Measurements from ENCODE around the gene PPP1R12B.

PPP1R12B gene, protein sequence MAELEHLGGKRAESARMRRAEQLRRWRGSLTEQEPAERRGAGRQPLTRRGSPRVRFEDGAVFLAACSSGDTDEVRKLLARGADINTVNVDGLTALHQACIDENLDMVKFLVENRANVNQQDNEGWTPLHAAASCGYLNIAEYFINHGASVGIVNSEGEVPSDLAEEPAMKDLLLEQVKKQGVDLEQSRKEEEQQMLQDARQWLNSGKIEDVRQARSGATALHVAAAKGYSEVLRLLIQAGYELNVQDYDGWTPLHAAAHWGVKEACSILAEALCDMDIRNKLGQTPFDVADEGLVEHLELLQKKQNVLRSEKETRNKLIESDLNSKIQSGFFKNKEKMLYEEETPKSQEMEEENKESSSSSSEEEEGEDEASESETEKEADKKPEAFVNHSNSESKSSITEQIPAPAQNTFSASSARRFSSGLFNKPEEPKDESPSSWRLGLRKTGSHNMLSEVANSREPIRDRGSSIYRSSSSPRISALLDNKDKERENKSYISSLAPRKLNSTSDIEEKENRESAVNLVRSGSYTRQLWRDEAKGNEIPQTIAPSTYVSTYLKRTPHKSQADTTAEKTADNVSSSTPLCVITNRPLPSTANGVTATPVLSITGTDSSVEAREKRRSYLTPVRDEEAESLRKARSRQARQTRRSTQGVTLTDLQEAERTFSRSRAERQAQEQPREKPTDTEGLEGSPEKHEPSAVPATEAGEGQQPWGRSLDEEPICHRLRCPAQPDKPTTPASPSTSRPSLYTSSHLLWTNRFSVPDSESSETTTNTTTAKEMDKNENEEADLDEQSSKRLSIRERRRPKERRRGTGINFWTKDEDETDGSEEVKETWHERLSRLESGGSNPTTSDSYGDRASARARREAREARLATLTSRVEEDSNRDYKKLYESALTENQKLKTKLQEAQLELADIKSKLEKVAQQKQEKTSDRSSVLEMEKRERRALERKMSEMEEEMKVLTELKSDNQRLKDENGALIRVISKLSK

DNA sequence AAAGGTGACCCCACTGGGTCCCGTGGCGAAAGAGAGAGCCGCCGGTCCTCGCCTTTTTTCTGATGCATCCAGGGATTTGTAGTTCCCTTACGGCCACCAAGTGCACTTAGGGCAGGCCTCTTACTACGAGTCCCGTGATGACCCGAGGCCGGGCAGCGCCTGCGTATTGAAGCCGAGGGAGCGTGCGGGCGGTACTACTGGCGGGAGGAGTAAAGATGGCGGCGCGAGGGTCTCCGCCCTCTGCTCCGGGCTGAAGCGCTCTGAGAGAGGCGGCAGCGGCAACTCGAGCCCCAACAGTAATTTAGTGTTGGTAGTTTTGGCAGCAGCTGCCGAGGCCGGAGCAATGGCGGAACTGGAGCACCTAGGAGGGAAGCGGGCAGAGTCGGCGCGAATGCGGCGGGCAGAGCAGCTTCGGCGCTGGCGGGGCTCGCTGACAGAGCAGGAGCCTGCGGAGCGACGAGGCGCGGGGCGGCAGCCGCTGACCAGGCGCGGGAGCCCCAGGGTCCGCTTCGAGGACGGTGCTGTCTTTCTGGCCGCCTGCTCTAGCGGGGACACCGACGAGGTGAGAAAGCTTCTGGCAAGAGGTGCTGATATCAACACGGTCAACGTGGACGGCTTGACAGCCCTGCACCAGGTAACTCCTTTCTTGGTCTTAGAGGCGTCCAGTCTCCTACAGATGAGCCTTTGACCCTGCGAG lies at the start of gene PPP1R12B:
TSS of gene PPP1R12B (plus strand) at position 191 of the 697 bp plus-strand sequence. CDS start at position 344, 153 bp downstream.
- peak; percentile 75 for DNase-seq (ENCODE audit: extremely low spot score, insufficient read length, low read depth)
- peak; percentile 96 for FAIRE-seq

DNA sequence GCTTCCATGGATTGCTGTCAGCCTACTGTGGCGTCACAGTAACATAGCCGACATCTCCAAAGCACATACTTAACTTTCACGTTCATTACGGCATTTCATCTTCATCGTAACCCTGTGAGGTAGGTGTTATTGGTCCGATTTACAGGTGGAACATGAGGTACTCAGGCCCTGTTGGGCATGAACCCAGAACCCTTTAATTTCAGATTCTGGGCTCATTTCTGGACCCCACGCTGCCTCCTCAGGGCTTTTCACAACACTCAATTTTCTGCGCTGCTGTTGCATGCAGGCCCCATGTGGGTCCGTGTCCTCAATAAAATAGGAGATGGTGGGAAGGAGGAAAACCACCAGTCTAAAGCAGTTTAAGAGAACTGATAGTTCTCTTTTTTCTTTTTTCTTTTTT lies 46.3 kb upstream of the PPP1R12B start:
- DNase-seq (ENCODE audit: extremely low spot score, insufficient read length, low read depth) (no peak), FAIRE-seq (no peak)

DNA sequence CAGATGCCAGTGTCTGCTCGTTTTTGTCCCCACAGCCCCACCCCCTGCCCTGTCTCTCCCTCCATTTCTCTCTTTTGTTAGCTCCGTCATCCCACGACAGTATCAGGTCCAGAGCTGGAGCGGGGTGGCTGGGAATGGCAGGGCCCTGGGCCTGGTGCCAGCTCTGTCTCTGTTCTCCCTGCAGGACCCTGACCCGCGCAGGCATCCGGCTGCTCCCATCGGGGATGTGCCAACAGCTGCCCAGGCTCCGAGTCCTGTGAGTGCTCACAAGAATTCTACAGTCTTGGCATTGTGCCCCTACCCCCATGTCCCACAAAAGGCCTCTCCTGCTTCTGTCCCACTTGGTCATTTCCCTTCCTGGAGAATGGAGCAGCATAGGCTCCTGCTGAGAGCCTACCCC lies 44.1 kb upstream of the PPP1R12B start:
- DNase-seq (ENCODE audit: extremely low spot score, insufficient read length, low read depth) = no peak
- no peak for FAIRE-seq

DNA sequence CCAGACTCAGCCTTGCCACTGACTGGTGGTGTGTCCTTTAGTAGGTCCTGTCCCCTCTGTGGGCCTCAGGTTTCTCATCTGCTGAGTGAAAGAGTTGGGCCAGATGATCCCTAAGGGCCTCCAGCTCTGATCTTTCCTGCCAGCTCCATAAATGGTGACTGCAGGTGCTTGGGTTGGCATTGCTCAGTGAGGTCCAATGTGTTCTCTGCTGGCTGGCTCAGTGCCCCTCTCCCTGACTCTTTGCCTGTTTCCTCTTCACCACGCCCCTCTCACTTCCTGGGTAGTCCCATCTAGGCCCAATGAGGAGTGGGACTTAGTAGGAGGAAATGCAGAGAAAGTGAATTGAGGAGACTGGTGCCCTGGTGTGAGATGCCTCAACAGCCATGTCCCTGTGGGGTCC lies 43.3 kb upstream of the PPP1R12B start:
- FAIRE-seq (no peak), DNase-seq (ENCODE audit: extremely low spot score, insufficient read length, low read depth) (no peak)

DNA sequence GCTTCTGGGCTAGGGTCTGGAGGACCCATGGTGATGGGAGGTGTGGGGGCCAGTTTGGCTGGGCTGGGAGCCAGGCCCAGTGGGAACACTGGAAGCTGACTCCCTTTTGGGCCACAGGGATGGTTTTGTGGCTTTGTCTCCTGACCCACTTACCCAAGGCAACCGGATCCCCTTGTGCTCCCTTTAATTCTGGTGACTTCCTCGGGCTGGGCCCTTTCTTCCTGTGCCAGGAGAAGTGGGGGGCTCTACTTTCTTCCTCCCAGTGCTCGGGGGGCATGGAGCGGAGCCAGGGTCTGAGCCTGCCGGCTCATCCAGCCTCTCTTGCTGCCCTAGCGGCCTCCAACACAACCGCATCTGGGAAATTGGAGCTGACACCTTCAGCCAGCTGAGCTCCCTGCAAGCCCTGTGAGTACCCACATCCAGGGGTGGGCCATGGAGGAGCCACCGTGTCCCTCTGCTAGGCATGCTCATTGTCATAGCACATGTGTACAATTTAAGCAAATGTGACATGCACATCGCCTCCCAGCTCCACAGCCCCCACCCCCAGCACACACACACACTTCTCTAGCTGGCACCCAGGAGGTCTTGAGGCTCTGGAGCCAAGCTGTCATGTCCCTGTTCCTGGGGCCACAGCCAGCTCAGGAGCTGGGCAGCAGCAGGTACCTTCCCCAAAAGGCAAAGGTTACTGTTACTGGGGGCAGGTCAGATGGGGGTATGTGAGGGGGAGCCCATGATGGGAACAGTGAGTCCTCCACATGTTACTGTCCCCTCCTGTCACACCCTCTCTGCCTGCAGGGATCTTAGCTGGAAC lies 41.8 kb upstream of the PPP1R12B start:
- DNase-seq (ENCODE audit: extremely low spot score, insufficient read length, low read depth) (no peak), FAIRE-seq (no peak)

DNA sequence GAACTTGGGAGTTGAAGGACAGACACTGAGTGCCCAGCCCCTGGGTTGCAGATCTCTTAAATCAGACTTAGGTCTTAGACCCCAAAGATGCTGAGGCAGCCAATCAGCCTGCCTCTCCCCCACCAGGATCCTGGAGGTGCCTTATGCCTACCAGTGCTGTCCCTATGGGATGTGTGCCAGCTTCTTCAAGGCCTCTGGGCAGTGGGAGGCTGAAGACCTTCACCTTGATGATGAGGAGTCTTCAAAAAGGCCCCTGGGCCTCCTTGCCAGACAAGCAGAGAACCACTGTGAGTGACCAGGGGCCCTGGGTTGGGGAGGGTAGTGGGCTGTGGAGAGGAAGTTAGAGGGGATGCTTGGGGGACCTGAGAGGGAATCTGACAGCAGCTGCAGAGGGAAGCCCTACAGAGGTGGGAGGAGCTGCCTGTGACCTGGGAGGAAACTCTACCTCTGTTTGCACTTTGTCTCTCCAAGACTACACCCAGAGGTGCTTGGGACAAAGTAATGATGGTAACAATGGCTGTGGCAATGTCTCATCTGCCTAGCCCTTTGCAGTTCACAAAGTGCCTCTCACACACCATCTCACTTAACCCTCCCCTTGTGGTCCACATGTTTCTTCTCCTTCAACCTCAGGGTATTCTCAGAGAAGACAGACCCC lies 38.3 kb upstream of the PPP1R12B start:
- DNase-seq (ENCODE audit: extremely low spot score, insufficient read length, low read depth) (no peak), FAIRE-seq (no peak)

DNA sequence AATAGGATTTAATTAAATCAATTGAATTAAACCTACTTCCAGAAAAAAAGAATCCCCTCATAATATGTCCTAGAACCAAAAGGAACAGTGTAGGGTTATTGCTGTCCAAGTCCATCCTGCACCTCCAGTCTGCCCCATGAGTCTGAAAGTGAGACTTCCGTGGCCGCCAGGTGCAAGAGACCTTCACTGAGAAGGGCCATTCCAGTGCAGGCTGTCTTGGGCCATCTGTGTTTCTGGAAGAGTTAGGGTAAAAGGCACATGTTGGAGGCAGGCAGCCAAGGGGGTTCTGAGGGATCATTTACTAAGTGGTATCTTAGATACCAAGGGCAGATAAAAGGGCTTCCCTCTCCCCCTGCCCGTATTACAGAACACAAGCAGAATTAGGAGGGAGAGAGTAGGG lies 37.8 kb upstream of the PPP1R12B start:
- no peak for DNase-seq (ENCODE audit: extremely low spot score, insufficient read length, low read depth)
- FAIRE-seq = no peak

DNA sequence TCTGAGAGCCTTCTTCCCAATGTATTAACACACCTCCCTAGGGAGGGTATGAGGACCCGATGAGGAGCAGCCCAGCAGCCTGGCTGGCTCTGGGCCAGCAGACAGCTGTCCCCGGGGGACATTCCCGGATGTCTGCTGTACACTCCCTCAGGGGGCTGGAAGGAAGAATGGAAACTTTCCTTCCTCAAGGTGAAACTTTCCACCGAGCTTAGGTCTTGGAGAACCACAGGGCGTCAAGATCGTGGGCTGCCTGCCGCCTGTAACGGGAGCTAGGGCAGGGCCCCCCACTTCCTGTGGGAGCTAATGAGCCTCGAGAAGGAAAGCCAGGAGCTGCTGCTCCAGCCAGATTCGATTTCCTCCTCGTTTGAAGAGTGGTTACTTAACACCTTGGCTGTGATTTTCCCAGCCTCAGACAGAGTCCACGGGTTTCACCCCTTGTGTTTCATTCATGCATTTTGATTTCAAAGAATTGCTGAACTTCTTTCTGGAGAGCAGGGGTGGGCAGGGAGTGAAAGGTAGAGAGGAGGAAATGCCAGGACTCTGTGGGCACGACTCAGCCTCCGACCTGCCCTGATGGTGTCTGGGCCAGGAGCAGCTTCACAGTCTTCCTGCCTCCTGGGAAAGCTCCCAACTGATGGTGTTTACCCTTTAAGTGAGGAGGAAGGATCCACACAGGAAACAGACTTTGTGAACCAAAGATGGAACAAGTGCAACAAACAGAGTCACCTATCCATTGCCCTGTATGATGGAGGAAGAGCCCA lies 36.4 kb upstream of the PPP1R12B start:
- FAIRE-seq (no peak), DNase-seq (ENCODE audit: extremely low spot score, insufficient read length, low read depth) (no peak)

DNA sequence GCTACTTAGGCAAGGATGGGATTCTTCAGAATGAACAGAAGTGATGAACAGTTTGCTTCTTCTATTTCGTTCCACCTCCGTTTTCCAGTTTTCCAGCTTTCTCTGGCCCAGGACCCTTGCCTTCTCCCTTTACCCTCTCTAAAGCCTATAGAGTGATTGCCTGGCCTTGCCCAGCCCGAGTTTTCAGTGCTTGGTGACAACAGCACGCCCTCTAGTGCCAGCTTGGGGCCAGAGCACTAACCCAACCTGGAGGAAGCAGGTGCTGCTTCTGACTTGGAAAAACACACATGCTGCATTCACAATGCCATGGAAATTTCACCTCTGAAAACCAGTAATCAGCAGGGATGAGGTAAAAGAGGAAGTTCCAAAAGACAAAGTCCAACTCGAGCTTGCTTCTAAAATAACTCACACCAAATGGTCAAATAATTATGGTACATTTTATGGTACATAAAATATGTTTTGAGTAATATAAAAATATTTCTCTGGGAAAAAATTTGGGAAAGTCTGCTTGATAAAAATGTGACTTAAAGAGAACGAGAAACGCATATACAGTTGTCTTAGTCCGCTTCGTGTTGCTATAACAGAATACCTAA lies 32.8 kb upstream of the PPP1R12B start:
- FAIRE-seq = peak; percentile 79

DNA sequence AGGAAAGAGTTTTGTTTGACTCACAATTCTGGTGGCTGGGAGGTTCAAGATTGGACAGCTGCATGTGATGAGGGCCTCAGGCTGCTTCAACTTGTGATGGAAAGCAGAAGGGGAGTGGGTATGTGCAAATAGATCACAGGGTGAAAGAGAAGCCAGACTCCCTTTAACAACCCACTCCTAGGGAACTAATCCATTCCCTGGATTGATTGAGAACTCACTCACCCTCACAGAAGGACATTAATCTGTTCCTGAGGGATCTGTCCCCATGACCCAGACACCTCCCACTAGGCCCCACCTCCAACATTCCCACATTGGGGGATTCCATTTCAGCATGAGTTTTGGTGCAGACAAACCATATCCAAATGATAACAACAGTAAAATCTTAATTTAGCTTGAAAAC lies 32.3 kb upstream of the PPP1R12B start:
- DNase-seq (ENCODE audit: extremely low spot score, insufficient read length, low read depth) (no peak), FAIRE-seq (no peak)

More for the DNA sequence above, 32.8 kb upstream of the PPP1R12B start:
- peak; percentile 56 for DNase-seq (ENCODE audit: extremely low spot score, insufficient read length, low read depth)

DNA sequence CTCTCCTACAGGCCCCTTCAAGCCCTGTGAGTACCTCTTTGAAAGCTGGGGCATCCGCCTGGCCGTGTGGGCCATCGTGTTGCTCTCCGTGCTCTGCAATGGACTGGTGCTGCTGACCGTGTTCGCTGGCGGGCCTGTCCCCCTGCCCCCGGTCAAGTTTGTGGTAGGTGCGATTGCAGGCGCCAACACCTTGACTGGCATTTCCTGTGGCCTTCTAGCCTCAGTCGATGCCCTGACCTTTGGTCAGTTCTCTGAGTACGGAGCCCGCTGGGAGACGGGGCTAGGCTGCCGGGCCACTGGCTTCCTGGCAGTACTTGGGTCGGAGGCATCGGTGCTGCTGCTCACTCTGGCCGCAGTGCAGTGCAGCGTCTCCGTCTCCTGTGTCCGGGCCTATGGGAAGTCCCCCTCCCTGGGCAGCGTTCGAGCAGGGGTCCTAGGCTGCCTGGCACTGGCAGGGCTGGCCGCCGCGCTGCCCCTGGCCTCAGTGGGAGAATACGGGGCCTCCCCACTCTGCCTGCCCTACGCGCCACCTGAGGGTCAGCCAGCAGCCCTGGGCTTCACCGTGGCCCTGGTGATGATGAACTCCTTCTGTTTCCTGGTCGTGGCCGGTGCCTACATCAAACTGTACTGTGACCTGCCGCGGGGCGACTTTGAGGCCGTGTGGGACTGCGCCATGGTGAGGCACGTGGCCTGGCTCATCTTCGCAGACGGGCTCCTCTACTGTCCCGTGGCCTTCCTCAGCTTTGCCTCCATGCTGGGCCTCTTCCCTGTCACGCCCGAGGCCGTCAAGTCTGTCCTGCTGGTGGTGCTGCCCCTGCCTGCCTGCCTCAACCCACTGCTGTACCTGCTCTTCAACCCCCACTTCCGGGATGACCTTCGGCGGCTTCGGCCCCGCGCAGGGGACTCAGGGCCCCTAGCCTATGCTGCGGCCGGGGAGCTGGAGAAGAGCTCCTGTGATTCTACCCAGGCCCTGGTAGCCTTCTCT lies 30.3 kb upstream of the PPP1R12B start:
- FAIRE-seq = no peak
- no peak for DNase-seq (ENCODE audit: extremely low spot score, insufficient read length, low read depth)

DNA sequence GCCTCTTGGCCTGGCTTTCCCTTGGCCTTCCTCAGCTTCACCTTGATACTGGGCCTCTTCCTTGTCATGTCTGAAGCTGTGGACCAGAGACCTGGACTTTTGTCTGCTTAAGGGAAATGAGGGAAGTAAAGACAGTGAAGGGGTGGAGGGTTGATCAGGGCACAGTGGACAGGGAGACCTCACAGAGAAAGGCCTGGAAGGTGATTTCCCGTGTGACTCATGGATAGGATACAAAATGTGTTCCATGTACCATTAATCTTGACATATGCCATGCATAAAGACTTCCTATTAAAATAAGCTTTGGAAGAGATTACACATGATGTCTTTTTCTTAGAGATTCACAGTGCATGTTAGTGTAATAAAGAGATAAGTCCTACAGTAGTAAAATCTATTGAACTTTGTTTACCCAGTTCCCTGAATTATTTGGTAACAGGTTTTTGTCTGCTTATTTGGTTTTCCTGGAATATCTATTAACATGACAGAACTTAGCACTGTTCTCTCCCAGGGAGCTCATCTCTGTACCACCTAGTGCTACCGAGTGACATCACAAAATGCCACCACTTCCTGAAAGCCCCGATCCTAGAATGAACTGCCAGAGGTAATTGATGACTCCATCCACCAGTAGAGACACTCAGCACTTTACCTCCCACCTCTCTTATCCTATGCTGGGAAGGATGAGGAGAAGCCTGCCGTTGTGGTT lies 29.0 kb upstream of the PPP1R12B start:
- FAIRE-seq (no peak), DNase-seq (ENCODE audit: extremely low spot score, insufficient read length, low read depth) (no peak)

DNA sequence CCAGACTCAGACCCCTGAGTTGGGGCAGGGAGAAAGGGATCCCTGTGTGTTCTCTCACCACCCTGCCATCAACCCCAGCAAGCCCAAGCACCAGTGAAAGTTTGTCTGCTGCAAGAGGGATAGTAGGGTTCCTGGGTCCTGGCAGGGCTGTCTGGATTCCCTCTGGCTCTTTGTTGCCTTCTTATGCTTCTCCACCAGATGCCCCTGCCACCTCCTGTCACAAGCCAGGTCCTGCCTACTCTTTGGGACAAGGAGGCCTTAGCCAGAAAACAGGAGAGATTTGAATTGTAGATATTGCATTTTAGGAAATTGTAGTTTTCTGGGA lies 28.5 kb upstream of the PPP1R12B start:
- no peak for FAIRE-seq

DNA sequence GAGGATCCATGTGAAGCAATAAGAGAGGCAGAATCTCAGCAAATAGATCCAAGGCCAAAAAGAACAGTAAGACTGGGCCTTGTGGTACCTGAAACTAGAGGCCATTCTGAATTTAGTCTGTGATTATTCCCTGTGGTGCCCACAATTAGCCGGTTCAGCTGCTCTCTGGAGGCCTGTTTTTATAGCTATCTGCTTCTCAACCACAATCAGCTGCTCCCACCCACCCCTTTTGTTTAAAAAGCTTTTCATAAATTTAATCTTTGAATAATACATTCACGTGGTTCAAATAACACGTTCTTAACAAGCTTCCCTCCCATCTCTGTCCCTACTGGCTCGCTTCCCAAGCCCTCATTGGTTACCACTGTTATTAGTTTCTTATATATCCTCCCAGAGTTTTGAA lies 24.8 kb upstream of the PPP1R12B start:
- DNase-seq (ENCODE audit: extremely low spot score, insufficient read length, low read depth) (no peak), FAIRE-seq (no peak)

More for the DNA sequence above, 28.5 kb upstream of the PPP1R12B start:
- no peak for DNase-seq (ENCODE audit: extremely low spot score, insufficient read length, low read depth)

DNA sequence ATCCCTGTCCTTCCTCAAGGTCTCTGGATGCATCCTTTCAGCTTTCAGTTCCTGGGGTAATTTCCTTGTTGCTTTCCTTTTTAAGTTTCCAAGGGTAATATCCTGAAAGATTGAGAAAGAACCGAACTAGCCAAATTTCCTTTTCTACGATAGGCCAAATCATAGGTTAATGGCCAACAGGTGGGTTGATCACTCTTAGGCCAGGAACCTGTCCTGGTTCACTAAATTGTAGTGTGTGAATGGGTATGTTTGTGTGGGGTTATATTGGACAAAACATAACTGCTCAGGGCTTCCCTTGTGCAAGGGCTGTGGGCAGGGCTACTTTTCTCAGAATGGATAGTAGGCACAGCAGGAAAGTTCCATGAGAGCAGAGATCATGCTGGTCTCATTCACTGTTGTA lies 23.9 kb upstream of the PPP1R12B start:
- FAIRE-seq (no peak), DNase-seq (ENCODE audit: extremely low spot score, insufficient read length, low read depth) (no peak)

DNA sequence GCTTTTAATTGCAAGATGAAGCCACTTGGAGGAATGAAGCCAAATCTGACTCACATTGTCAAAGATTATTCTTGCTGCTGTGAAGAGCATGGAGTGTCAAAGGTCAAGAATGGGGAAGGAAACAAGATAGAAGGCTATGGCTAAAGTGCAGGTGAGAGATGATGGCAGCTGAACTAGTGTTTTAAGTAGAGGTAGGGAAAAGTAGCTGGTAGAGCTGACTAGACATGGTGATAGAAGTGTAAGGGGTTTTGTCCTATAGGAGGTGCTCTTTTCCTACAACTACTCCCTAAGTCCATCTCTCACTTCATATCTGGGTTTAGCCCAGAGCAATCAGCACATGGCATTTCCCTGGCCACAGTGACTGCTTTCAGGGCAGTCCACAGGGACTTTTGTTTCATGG lies 18.6 kb upstream of the PPP1R12B start:
- FAIRE-seq = no peak
- DNase-seq (ENCODE audit: extremely low spot score, insufficient read length, low read depth) = no peak
